Stimulated activated CD4-positive, alpha-beta T cell treated with anti-CD3 and anti-CD28 coated beads, Interleukin-2, amount 100 ng/mL, for 24 hours (primary cell): ENCODE data around the gene NSUN7.
A peak's percentile ranks its signal among the peaks of the same experiment; 100 is the strongest.
"Not testable (repeated sequence)": the region's sequence is repeated elsewhere in the genome, so short reads cannot be mapped to it uniquely, and the experiment has no call there.

Experiments
- DNase-seq, 2 donors: peaks; one replicate each; pipeline ENCODE4 v3.0.0-alpha.2; 2020

The NSUN7 gene

GRCh38 chr4:40737879-40738278, 11.9 kb upstream of the NSUN7 start:
- no peak for DNase-seq

DNA sequence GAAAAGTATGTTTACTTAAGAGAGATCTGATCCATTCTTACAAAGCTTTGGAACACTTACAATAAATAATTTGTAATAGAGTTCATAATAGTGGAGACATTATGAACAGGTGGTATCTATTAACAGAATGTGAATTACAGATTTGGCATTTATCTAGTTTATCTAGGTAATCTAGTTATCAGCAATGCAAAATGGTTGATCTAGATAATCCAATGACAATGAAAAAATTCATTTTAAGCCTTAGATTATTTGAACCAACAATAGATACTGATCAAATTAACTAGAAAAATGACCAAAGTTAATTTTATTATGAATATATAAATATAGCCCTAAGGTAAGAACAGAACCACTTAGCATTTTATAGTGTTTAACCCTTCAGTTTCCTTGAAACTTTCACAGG, 10.4 kb upstream of the NSUN7 start:
- DNase-seq: no peak

DNA sequence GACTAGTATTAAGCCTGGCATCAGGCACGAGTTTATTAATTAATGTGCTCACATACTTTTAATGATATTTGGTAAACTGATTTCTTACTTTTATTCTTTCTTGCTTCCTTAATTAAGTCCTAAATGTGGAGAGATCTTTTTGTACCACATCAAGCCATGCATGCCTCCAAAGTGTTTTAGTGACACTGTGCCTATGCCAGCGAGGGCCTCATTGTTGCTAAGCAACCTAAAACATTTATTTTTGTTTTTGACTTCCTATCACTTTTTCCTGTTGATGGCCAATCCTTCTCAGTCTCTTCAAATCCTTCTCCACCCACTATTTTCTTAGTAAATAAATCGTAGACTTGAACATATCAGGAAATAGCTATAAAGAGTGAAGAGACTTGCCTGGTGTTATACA, 5.5 kb upstream of the NSUN7 start:
- DNase-seq: no peak

DNA sequence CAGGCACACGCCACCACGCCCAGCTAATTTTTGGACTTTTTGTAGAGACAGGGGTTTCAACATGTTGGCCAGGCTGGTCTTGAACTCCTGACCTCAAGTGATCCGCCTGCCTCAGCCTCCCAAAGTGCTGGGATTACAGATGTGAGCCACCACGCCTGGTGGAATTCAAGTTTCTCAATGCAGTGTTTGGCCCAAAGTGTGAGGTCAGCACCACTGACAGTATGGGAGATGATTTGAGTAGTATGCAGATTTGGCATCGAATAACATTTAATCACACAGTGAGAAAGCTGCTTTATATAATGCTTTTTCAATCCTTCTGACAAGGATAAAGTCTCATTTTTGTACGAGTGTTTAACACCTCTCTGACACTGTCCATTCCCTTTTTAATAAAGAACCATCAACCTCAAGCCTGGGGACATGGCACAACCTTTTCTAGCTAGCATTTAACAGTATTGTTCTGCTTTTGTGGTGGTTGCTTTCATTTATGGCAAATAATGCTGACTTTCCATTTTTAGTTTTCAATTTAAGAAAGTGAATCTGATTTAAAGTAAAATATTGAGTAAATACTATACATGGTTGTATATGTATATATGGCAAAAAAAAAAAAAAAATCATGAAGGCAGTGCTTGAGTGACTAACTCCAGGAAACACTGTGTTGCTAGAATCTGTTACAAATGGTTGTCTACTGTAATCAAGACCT, 4.3 kb upstream of the NSUN7 start:
- no peak for DNase-seq

DNA sequence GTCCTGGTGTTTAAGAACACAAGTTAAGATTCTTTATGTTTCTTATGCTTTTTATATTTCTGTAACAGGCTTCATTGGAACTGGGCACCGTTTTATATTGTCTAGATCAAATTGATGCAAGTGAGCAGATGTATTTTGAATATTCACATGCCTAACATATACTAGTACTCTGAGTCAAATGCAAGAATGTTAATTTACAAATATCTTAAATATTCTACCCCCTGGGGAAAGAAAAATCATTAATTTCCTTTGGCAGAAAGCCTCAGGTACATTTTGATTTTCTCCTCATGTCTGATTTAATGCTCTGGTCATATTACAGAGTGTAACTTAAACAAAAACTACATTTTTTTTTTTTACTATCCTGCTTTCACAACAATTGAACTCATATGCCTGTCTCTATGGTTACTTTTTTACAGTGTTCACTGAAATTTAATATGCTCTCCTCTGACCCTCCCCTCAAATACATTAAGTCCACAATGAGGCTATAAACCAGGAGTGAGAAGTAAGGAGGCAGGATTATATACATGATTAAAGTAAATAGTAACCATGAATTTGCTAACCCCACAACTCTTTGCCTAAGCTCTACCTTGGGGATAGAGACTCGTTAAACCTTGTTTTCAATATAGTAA, 2.4 kb upstream of the NSUN7 start:
- no peak for DNase-seq

DNA sequence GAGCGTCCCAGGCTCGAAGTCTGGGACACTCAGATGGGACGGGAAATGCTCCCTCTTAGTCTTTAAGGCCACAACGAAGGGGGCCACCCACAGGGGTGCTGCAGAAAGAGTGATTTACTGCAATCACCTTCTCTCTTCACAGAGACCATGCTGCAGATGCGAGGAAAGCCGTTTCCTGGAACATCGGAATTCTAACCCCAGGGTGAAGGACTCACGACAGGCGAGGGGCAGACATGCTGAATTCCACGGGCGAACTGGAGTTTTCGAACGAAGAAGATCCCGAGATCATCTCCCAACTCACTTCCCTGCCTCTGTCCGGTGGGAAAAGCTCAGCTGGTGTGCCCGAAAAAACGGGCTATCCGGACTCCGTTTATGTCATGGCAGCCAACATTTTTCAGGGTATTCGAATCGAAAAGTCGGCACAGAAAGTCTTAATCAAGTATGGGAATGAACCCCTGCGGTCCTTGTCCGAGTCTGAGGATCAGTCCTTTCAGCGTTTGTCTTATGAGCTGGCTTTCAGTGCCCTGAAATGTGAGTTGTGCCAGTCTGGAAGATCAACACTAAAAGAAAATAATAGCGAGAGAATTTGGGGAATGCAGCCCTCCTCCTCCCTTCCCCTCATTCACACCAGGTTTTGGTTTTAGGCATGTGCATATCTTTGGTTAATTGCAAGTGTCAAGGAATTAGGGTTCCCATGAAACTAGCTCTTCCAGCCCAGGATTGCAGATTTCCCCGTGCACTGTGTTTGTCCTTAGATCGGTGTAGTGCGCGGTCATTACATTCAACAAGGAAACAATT, 905 bp downstream of the NSUN7 start:
- peak in 1 of 2 donors; percentile 5 for DNase-seq

GRCh38 chr4:40755616-40756015, 5.9 kb downstream of the NSUN7 start:
- no peak for DNase-seq

GRCh38 chr4:40763228-40763716, 13.5 kb downstream of the NSUN7 start:
- peak; percentile 31 to 36 for DNase-seq

GRCh38 chr4:40769266-40769665, 19.5 kb downstream of the NSUN7 start:
- DNase-seq: no peak

GRCh38 chr4:40778090-40778489, 28.3 kb downstream of the NSUN7 start:
- no peak for DNase-seq

- DNase-seq: no peak
Measured at GRCh38 chr4:40782876-40783275, 33.1 kb downstream of the NSUN7 start.

- no peak for DNase-seq
Measured at GRCh38 chr4:40785727-40786126, 36.0 kb downstream of the NSUN7 start.

- no peak for DNase-seq
Measured at GRCh38 chr4:40788331-40788730, 38.6 kb downstream of the NSUN7 start.

- DNase-seq: no peak
Measured at GRCh38 chr4:40789031-40789430, 39.3 kb downstream of the NSUN7 start.

DNA sequence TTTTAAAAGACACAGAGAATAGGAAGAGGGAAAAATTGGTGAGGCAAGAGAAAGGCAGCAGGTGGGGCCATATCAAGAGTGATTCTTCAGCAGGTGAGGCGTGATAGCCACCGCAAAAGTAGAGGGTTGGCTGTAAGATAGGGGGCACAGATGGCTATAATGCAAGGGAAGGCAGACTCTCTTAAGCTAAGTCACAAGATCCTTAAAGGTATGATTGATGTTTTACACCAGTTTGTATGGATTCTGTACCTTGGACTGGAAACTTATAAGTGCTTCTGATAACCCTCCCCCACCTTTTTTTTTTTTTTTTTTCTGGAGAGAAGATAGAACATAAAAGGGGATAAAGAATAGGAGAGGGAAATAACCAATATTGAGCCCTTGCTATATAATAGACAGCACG, 40.0 kb downstream of the NSUN7 start:
- DNase-seq: no peak

- DNase-seq: no peak
Measured at GRCh38 chr4:40800064-40800463, 50.3 kb downstream of the NSUN7 start.

- DNase-seq: no peak
Measured at GRCh38 chr4:40804598-40804997, 54.8 kb downstream of the NSUN7 start.

DNA sequence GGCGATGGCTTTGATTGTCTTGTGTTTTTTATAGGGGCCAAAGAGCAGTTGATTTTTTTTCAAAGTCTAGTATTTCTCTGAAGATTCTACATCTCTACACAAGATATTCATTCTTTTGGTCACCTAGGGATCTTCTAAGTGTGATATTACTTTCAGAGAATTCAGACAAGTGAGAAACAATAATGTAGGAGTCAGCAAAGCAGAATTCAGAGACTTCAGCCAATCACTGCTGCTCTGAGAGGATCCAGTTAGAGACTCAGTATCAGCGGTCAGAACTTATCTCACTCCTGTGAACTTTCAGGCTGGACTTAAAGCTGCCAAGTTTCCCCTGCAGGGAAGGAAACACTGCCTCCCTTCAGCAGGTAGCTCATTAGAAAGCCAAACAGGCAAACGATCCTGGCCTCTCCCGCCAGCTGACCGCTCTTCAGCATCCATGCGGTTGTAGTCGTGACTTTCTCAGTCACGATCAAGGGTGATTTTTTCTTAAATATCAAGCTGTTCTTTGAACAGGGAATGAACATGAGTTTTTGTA, 59.2 kb downstream of the NSUN7 start:
- DNase-seq: no peak

DNA sequence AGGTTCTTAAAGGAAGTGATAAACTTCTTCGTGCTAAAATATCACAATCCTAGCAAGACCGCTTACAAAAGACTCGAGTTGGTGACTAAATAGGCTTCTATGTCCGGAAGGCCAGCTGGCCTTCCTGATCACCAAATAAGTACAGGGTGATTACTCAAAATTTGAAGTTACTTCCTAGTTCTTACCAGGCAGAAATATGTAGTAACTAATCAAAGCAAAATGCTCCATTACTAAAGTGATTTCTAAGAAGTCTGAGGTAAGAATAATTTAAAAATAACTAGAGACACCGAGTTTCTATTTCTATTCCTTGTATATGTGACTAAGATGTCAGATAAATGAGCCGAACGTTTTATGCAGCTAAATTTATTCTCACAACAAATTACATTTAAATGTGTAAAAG, 62.2 kb downstream of the NSUN7 start:
- no peak for DNase-seq

DNA sequence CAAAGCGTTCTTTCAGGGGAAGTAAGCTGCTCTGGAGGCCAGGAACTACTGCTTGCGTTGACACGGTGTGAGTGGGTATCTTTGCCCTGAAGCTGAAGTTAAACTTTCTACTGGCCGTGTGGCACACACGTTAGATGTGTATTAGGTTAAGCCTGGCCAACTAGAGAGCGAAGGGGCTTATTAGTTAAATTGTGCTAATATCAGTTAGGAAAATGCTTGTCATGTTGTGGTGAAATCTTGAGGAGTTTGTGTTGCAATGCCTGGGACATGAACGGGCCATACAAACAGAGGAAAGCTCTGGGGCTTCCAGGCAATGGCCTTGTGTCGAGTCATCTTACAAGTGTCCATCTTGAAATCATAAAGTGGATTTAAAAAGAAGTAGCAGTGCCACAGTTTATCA, 62.6 kb downstream of the NSUN7 start:
- no peak for DNase-seq

GRCh38 chr4:40812856-40813255, 63.1 kb downstream of the NSUN7 start:
- DNase-seq: no peak

- not testable (repeated sequence) for DNase-seq
Measured at GRCh38 chr4:40817157-40817556, 67.4 kb downstream of the NSUN7 start.

GRCh38 chr4:40820101-40820500, 70.3 kb downstream of the NSUN7 start:
- no peak for DNase-seq
